Activated T-helper 1 cell treated with anti-CD3 and anti-CD28 coated beads, Interleukin-2, amount 50 U/mL, for 16 hours (primary cell): Measurements from ENCODE around the gene CNTN6.

Experiments
- DNase-seq, 2 donors: peaks; one replicate each; pipeline ENCODE4 v3.0.0-alpha.2; 2020; ENCODE audit warnings: low read depth in 1 of 2, low spot score in 1 of 2

The CNTN6 gene

DNA sequence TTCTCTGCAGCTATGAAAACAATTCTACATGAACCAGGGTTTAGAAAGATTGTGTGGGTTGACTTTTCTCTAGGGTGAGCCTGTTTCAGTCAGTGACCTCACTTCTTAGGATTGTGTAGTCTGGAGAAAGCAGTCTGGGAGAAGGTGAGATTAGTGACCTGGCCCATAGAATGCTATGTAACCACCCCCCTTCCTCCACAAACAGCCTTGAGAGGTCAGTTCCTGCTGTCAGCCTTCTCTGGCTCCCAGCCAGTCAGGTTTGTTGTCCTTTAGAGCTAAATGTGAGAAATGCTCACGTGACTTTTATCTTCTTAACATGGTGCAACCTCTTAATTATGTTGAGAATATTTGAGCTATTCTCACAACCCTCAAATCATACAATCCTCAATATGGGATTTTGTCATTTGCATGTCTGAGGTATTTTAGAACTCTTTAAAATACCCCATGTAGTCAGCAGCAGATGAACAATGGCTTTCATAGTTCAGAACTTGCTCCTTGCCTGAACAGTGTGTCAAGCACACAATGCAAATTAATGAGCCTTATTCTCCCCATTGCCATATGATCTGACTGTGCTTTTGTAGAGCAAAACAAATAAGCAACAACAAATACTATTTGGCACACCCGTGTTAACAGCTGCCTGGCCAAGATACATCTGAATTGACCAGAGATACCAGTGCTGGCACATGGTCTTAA lies 311.6 kb downstream of the CNTN6 start:
- no peak for DNase-seq

DNA sequence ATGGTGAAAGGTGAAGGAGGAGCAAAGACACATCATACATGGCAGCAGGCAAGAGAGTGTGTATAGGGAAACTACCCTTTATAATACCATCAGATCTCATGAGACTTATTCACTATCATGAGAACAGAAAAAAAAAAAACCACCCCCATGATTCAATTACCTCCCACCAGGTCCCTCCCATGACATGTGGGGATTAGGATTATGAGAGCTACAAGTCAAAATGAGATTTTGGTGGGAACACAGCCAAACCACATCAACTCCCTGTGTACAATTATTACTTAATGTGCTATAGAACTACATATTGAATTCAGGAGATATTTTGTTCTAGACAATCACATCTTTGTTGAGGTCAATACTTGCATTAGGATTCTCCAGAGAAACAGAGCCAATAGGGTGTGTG lies 313.4 kb downstream of the CNTN6 start:
- no peak for DNase-seq

DNA sequence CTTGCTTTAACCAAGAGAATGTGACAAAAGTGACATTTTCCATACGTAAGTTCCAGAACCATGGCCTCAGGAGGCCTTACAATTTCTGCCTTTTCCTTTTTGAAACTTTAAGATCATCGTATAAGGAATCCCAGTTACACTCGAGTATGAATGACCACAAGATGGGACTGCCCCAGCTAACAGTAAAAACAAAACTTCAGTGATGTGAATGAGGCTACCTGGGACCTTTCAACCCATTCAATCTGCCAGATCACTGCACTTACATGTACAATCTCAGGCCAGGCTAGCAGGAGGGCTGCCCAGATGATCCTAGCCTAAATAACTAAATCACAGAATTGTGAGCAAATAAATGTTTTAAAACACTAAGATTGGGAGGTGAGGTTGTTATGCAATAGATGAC lies 328.8 kb downstream of the CNTN6 start:
- no peak for DNase-seq

DNA sequence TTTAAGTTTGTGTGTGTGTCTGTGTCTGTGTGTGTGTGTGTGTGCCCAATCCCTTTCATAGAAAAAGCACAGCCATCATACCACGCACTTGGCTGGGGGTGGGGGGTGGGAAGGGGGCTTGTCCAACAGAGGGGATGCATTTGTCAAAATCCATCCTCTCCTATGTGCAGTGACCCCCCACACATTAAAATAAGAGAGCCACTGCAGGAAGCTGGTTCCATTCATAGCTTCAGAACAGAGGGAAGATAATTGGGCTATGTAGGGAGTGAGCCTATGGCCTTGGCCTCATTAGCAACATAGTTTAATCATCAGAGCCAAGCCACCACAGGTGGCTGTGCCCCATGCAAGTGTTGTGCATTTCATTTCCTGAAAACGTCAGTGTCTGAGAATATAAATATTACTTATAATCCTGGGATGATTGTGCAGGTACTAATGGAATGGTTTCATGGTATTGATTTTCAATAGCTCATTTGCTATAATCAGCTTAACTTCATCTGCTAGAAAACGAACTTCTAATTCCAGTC lies 330.8 kb downstream of the CNTN6 start:
- DNase-seq, result no peak

DNA sequence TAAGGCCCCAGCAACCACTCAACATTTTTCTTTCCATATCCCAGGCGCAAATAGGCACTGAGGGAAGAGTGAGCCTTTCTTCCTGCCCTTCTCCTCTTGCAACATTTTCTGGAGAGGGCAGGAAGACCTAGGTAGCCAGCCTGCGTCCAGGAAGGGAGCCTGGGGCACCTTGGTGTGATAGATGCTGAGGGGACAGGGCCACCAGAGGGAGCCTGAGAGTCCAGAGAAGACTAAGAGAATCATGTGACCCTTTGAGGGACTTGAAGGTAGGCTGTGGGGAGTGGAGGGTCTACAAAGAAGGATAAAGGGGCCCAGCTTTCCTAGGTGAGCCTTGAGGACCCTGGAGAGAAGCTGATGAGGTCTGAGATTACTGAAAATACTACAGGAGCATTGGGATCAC lies 346.6 kb downstream of the CNTN6 start:
- DNase-seq, result no peak

DNA sequence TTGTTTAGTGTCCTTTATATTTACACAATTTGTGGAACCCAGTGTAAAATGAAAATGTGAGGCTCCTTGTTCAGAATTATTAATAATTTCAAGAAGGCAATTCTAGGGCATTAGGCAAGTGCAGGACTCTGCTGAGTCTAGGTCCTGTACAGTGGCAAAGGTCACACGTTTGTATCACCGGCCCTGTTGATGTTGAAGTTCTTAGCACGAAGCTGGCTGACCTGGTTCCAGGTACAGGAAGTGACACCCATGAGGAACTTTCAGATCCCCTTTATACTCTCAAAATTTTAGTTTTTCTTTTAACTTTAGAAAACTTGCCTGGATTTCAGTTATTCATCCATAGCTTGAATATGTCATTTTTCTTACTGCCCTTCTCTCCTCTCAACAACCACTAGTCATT lies 349.4 kb downstream of the CNTN6 start:
- DNase-seq, result no peak

DNA sequence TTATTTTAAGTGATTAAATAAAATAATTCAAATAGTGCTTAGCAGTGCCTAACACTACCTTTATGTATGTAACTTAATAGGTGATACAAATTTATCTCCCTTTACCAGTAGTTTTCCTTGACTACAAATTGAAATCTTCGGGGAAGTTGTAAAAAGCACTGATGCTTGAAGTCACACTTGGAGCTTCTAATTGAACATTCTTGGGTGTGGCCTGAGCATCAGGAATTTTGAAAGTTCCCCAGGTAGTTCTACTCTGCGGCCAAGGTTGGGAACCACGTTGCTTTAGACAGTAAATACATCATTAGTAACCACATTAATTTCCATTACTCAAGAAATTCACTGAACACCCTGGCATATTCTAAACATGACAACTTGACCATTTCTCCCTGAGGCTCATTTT lies 351.4 kb downstream of the CNTN6 start:
- DNase-seq, result no peak

DNA sequence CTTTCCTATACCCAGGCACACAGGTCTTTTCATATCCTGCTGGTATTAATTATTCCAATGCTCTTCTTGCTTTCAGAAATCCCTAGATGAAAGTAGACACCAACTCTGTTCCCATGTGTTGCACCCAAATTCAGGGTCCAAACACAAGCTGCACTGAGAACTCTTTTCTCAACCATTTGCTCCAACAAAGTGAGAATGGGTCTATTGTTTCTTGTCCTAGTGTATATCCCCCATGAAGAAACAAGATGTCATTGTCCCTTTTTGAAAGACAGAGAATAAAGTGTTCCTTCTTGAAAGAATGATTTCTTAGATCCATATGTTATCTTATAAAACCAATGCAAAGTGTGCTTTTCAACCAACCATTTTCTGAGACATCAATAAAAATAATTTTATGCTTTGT lies 353.7 kb downstream of the CNTN6 start:
- no peak for DNase-seq

DNA sequence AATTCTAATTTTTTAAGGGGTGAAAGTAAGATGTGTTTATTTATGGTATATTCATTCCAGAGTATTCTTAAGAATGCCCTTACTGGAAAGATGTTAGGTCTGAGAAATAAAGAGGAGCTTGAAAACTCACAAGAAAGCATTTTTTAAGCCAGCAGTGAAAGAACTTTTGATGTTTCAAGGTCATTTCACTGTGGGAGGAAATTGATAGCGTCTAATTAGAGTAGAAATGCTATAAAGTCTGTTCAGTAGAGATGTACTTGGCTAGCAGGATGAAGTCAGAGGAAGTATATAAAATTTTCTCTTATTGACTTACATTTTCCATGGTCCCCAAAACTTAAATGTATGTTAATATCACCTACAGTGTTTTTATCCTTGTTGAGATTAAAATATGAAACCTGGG lies 354.6 kb downstream of the CNTN6 start:
- DNase-seq, result no peak

DNA sequence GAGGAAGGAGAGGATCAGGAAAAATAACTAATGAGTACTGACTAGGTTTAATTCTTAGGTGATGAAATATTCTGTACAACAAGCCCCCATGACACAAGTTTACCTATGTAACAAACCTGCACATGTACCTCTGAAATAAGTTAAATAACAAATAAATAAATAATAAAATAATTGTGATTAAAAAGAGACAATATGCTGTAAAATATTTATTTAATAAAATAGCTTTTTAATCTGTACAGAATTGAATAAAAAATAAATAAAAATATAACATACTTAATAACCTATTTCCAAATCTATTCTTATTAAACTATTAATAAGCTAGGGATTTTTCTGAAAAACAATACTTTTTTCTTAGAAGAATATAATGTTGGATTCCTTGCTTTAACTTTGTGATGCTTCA lies 355.6 kb downstream of the CNTN6 start:
- no peak for DNase-seq
